Neural progenitor cell (in vitro differentiated cells): ENCODE measurements around the gene PPP1R9A.

ENCODE experiments used
- EZH2phosphoT487 ChIP-seq: fragments of 200-600 bp; sonication (generic); IDR thresholded peaks from 2 replicates; pipeline ENCODE4 v1.6.1; 2017; ENCODE audit warnings: antibody characterized with exemption
- TF ChIP-seq, protein P1 (sequence below): fragments of 200-600 bp; sonication (generic); IDR thresholded peaks from 2 replicates; pipeline ENCODE4 v1.5.1; 2017; ENCODE audit warnings: antibody characterized with exemption, mild to moderate bottlenecking

DNA sequence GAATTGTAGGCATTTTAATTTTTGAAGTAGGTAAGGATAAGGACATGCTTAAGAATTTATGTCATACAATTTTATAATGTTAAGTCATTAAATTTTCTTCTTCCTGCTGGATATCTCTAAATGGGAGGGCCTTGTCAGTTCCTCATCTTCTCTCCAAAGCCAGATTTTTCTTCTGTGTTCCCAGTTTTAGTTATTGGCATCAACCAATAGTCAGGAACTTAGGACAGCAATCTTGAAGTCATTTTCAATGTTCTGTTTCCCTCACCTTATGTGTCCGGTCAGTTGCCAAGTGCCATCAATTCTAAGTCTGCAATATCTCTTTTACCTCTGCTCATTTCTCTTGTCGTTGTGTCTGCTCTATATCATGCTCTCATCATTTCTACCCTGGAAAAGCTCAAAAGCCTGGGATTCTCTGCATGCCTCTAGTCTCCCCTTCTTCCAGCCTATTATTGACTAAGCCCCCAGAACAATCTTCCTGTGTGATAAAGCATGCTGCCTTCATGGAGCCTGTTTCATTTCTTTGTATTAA lies 145.2 kb downstream of the PPP1R9A start:
- TF ChIP-seq, protein P1, sequence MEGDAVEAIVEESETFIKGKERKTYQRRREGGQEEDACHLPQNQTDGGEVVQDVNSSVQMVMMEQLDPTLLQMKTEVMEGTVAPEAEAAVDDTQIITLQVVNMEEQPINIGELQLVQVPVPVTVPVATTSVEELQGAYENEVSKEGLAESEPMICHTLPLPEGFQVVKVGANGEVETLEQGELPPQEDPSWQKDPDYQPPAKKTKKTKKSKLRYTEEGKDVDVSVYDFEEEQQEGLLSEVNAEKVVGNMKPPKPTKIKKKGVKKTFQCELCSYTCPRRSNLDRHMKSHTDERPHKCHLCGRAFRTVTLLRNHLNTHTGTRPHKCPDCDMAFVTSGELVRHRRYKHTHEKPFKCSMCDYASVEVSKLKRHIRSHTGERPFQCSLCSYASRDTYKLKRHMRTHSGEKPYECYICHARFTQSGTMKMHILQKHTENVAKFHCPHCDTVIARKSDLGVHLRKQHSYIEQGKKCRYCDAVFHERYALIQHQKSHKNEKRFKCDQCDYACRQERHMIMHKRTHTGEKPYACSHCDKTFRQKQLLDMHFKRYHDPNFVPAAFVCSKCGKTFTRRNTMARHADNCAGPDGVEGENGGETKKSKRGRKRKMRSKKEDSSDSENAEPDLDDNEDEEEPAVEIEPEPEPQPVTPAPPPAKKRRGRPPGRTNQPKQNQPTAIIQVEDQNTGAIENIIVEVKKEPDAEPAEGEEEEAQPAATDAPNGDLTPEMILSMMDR = no peak
- no peak for TF ChIP-seq EZH2phosphoT487
